HG02973 (cell line): ENCODE results near the gene DHDH.

Source experiments
- ATAC-seq: cut with Tn5 transposase; IDR thresholded peaks from one replicate; pipeline ENCODE4 v1.9.1; 2021; ENCODE audit warnings: moderate library complexity; ENCODE audit not compliant: unreplicated experiment

The DHDH gene

DNA sequence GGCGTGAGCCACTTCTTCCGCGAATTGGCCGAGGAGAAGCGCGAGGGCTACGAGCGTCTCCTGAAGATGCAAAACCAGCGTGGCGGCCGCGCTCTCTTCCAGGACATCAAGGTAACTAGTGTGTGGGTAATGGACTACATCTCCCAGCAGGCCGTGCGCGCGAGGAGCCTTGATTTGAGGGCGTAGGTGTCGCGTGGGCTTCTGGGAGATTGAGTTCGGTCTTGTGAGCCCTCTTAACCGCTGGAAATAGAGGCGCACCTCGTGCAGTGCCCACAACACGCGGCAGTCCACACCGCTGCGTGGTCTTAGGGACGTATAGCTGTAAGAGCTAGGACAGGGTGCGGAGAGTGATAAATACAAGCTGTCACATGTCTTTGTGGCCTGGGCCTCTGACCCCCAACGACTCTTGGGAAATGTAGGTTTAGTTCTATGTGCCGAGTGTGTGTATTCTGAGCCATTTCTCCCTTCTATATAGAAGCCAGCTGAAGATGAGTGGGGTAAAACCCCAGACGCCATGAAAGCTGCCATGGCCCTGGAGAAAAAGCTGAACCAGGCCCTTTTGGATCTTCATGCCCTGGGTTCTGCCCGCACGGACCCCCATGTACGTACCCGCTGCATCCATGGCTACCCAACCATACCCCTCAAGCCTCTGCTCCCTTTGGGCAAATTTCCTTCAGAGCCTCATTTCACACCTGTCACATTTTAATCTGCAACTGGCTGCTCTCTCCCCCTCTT is 32.5 kb downstream of the DHDH start:
- no peak for ATAC-seq

DNA sequence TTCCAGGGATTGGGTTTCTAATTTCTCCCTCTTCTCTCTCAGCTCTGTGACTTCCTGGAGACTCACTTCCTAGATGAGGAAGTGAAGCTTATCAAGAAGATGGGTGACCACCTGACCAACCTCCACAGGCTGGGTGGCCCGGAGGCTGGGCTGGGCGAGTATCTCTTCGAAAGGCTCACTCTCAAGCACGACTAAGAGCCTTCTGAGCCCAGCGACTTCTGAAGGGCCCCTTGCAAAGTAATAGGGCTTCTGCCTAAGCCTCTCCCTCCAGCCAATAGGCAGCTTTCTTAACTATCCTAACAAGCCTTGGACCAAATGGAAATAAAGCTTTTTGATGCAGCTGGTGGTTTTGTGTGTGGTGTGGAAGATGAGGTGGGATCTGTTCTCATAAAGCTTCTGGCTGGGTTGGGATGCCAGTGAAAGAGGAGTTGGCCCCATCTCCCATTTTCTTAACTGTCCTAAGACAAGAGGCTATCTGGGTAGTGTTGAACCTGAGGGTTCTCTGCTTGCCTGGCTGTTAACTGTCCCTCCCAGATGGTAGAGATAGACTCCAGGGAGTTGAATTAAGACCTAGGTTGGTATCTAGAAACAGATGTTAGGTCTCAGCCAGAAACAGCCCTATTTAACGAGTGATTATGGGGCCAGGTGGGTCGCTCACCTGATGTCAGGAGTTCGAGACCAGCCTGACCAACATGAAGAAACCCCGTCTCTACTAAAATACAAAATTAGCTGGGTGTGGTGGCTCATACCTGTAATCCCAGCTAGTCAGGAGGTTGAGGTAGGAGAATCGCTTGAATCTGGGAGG is 33.2 kb downstream of the DHDH start:
- ATAC-seq, result no peak

DNA sequence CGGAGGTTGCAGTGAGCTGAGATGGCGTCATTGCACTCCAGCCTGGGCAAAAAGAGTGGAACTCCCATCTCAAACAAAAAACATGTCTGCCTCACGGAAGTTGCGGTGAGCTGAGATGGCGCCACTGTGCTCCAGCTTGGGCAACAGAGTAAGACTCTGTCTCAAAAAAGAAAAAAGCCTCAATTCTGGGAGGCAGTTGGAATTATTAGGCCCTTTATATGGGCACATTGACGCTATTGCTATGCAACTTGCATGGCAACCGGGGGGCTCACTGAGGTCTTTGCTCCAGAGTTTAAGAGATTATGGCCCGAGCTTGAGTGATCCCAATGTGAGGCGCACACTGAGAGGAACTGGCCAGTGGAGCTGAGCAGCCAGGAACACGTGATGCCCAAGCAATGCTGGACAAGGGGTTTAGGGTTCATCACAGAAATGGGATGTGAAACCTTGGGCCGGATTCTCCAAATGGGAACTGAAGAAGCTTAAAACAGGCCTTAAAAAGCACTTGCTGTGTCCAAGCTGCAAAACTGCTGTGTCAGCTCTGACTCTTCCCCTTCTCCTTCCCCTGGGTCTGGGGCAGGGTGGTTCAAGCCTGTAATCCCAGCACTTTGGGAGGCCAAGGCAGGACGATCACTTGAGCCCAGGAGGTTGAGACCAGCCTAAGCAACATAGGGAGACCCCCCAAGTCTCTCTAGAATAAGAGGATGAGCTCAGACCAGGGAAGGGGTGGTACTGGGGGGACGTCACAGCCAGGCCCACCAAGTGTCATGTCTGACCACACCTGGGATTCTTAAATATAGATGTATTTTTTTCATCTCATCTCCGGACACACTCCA is 34.1 kb downstream of the DHDH start:
- ATAC-seq, result no peak

DNA sequence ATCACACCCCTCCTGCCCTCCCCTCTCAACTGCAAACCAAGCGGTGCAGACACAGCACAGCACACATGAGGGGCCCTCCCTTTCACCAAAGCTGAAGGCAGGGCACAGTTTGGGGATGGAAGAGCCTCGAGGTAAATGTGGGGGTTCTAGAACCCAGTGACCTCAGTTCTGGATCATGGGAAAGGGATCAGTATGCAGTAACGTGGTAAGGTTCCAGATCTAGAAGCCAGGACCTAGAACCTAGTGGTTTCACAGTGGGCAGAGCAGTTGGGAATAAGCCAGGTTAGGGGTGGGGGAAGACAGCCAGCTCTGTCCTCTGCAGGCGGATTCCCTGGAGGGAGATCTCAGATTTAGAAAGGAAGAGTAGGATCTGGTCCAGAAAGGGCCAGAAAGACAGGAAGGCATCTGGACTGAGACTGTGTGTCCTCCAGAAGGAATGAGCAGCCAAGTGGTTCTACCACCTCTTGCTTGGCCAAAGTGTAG is 34.7 kb downstream of the DHDH start:
- ATAC-seq, result no peak

DNA sequence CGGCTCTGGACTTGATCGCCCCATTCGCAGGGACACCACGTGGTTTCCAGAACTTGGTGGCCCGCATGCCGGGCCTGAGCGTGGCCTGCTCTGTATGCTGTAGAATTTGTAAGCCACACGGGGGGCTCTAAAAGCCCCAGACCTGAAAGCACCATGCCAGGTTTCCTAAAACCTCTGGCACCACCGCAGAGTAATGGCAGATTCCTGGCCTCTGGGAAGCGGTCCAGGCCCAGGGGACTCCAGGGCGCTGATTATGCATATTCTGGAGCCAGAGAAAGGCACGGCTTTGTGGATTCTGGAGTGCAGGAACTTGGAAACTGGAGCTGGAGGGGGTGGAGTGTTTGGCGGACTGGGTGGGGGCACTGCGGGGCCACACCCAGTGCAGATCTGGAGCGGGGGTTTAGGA is 35.3 kb downstream of the DHDH start:
- ATAC-seq, result no peak

DNA sequence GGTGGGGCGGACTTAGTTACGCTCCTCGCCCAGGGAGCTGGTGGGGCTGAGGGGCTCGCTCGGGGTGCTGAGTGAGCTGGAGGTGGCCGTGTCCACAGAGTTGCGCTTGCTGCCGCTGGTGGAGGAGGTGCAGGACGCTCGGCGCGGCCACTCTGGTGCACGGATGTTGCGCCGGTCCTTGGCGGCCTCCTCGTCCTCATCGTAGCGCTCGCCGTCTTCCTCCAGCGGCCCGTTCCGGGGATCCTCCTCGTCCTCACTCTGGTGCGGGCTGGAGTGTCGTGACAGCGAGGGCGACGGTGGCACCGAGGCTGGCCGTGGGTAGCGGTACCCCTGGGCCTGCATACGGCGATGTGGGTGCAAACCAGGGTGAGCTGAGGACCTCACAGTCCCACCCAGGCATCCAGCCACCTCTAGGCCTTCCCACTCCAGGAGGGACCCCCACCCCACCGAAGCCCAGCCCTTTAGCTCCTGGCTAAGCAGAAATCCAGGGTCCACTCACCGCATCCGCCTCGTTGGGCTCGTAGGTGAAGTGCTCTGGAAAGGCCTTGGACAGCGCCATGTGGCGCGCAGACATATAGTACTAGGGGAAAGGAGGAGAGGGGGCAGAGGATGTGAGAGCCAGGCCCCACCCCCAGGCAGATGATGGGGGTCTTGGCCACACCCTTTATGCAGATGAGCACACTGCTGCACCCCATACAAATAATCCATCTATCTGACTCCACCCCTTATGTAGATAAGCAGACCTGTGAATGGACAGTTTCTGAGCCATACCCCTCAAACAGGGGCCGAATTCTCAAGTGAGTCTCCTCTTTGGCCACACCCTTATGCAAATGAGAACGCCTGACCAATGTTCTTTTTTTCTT is 36.0 kb downstream of the DHDH start:
- no peak for ATAC-seq

DNA sequence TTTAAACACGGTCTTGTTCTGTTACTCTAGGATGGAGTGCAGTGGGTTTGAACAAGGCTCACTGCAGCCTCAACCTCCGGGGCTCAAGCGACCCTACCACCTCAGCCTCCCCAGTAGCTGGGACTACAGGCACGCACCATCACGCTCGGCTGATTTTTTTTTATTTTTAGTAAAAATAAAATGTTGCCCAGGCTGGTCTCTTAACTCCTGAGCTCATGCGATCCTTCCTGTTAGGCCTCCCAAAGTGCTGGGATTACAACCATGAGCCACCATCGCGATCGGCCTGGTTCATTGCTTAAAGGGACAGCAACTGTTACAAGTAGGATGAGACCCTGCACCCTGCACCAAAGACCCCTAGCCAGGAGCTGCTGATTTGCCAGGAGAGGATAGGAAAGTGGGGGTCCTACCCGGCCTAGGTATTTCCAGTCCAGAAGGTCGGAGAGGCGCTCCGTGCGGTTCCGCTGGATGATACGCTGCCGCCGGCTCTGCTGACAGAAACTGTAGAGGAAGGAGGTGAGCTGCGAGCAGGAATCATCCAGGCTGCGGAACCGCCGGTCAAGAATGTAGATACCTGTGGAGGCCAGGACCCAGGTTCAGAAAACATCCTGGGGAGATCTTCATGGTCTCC is 36.8 kb downstream of the DHDH start:
- ATAC-seq, result no peak

DNA sequence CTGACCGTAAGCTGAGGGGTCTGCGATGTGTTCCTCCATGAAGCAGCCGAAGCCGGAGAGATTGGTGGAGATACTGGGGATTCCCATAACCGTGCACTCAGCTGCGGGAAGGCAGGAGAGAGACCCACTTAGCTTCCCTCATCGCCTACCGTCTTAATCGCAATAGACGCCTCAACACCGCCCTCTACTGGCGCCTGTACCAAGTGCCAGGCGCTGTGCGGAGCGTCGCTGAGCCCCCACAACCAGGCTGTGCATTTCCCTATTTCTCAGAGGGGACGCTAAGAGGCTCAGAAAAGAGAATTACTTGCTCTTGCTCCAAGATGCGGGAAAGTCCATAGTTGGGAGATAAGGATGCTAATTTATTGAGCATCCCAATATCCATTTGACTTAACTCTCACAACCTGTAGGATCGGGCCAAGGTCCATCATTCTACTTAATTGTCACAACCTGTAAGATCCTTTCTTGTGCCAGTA is 37.5 kb downstream of the DHDH start:
- ATAC-seq, result no peak

DNA sequence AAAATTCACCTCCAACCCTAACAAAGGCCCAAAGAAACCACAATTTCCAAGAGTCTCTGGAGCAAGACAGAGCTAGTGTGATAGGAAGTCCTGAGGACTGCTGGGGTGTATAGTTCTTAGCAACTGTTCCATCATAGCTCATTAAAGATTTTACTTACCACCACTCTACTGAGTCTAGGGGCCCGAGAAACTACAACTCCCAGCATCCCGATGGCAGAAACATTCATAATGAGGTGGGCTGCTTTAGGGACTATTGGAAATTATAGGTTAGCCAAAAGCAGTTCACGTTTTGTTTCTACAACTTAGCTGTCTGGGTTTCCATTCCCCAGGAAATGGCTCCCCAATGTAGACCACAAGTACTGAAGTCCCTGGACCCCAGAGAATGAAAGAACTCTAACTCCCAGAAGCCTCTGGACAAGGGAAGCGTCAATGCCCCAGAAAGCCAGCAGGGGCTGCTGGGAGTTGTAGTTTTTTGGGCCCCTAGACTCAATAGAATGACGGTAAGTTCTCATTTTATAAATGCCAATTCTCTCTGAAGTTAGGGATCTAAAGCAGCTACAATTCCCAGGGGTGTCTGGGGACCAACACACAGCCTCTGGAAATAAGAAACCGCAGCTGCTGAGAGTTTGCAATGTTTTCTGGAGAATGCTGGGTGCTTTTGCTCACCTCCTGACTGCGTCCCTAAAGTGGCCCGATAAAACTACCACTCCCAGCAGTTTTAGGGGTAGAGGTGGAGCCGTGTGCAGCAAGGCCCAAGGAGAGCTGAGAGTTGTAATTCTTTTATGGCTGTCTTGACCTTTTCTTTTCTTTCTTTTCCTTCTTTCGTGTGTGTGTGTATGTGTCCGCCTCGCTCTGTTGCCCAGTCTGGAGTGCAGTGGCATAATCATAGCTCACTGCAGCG is 42.7 kb downstream of the DHDH start:
- no peak for ATAC-seq

DNA sequence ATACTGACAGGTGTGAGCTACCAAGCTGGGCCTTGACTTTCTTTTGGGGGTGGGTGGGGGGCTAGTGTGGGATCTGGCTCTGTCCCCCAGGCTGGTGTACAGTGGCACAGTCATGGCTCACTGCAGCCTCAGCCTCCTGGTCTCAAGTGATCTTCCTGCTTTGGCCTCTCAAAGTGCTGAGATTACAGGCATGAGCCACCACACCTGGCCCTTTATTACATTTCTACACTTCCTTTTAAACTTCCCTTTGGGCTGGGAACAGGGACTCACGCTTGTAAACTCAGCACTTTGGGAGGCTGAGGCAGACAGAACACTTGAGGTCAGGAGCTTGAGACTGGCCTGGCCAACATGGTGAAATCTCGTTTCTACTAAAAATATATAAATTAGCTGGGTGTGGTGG is 43.6 kb downstream of the DHDH start:
- no peak for ATAC-seq

DNA sequence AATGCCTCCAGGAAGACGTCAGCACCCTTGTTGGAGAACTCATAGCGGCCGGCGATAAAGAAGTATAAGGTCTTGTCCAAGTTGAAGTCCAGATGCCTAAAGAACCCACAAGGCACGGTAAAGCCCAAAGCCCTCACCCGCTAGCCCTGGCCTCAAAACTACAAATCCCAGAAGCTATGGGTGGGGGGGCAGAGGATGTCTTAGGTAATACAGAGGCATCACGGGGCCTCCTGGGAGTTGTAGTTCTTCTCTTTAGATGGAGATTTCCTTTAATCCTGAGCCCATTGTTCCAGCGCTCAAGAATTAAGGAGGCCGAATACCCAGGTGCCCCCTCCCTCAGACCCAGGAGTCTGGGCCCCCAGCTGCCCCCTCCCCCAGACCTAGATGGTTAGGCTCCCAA is 48.8 kb downstream of the DHDH start:
- no peak for ATAC-seq

DNA sequence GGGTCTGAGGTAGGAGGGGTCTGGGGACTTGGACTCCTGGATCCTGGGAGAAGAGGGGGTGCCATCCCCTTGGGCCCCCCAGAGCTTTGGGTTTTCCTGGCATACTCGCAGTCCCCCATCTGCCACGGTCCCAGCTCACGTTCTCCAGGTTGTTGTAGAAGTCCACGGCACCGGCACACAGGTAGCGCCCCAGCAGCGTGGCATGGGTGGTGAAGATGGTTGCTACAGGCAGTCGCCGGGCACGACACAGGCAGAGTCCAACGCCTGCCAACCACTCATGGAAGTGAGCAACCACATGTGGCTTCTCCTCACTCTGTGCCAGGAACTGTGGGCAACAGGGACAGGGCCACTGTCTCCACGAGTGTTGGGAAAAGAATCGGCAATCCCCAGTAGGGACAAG is 52.2 kb downstream of the DHDH start:
- ATAC-seq, result no peak

DNA sequence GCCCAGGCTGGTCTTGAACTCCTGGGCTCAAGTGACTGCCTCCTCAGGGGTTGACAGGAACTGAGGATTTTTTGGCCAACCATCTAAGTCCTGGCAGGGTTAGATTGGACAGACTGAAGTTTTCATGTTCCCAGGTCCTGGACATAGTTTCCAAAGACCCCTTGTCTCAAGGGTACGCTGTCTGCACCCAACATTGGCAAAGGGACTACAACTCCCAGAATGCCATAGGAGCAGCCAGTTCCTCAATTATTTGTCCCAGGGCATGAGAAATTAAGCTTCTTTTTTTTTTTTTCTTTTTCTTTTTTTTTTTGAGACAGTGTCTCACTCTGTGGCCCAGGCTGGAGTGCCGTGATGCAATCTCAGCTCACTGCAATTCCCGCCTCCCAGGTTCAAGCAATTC is 52.7 kb downstream of the DHDH start:
- ATAC-seq, result no peak

DNA sequence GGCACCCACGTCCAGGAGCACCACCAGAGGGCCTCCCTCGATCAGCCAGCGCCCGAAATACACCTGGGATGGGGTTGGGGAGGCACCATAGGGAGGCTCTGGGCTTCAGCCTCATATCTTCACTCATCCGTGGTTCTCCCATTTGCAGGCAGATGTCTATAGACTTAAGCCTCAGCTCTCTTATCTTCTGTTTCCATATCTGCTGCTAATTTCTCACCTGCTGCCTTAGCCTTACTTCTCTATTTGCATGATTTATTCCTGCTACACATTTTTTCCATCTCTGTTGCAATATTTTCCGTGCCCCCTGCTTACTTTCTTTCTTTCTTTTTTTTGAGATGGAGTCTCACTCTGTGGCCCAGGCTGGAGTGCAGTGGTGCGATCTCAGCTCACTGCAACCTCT is 53.8 kb downstream of the DHDH start:
- ATAC-seq, result no peak

DNA sequence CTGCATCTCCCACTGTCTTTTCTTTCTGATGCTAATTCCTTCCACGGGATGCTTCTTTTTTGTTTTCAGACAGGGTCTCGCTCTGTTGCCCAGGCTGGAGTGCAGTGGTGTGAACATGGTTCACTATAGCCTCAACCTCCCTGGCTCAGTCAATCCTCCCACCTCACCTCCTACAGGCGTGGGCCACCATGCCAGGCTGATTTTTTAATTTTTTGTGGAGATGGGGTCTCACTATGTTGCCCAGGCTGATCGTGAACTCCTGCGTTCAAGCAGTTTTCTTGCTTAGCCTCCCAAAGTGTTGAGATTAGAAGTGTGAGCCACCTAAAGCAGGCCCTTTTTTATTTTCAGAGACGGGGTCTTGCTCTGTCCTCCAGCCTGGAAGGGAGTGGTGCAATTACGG is 54.8 kb downstream of the DHDH start:
- ATAC-seq, result no peak

DNA sequence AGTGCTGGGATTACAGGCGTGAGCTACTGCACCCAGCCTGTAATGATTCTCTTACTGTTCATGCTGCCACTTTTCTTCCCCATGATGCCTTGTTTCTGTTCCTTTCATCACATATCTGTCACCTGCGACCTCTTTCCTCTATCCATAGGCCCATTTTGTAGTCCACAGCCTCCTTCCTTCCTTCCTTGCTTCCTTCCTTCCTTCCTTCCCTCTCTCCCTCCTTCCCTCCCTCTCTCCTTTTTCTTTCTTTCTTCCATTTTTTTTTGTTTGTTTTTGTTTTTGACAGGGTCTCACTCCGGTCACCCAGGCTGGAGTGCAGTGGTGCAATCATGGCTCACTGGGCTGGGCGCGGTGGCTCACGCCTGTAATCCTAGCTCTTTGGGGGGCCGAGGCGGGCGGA is 55.4 kb downstream of the DHDH start:
- no peak for ATAC-seq

DNA sequence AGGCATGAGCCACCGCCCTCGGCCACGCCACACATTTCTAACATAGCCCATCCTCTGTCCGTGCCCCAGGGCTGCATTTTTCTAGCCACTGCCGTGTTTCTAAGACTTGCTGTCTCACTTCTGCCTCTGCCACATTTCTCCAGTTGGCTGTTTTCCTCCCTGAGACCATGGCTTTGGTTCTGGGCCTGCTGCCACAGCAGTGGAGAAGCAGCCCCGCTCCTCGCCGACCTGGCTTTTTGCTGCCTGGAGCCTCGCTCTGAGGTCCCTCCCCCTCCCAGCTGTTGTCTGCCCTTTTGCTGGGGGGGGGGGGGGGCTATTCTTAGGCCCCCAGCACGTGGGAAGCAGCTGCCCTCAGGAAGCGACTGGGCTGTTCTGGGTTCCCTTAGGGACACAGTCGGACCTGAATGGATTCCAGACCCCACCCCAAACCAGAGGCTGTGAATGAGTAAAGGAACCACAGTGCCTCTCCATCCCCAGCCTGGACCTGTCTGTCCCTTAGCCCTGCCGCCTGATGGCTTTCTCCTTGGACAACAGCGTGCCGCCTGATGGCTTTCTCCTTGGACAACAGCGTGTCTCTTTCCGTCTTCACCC is 56.3 kb downstream of the DHDH start:
- ATAC-seq, result no peak

DNA sequence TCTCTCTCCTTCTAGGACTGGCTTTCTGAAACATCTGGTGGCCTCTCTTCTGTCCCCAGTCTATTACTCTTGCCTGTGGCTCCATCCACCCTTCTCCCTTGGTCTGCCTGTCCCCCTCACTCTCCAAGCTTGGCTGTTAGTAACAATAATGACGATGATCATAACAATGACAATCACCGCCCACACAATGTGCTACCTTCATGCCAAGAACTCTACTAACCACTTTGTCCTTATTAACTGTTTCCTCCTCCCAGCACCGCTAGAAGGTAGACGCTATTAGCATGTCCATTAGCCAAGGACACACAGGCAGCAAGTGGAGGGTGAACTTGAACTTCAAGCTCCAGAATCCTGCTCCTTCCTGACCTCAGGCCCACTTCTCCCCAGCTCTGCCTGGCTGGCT is 56.9 kb downstream of the DHDH start:
- no peak for ATAC-seq
